ENCODE results near the gene ERICH3.

DNA sequence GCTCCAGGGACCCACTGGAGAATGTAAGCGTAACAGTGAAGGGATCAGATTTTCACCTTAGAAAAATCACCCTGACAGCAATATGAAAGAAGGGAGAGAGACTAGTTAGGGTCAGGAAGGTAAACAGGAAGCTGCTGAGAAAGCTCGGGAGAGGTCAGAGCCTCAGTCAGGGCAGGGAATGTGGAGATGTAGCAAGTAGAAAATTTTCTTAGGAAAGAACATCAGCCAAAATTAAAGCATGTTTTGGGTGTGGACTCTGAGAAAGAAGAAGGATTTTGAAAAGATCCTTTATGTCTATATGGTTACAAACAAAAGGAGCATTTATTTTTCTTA, 16.7 kb upstream of the ERICH3 start:
- TF ChIP-seq, protein P1, sequence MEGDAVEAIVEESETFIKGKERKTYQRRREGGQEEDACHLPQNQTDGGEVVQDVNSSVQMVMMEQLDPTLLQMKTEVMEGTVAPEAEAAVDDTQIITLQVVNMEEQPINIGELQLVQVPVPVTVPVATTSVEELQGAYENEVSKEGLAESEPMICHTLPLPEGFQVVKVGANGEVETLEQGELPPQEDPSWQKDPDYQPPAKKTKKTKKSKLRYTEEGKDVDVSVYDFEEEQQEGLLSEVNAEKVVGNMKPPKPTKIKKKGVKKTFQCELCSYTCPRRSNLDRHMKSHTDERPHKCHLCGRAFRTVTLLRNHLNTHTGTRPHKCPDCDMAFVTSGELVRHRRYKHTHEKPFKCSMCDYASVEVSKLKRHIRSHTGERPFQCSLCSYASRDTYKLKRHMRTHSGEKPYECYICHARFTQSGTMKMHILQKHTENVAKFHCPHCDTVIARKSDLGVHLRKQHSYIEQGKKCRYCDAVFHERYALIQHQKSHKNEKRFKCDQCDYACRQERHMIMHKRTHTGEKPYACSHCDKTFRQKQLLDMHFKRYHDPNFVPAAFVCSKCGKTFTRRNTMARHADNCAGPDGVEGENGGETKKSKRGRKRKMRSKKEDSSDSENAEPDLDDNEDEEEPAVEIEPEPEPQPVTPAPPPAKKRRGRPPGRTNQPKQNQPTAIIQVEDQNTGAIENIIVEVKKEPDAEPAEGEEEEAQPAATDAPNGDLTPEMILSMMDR (conservative IDR thresholded peaks at IDR 0.05): no peak
- no peak for TF ChIP-seq ZFX (IDR thresholded peaks at IDR 0.05)
